Activated naive CD8-positive, alpha-beta T cell (primary cell): ENCODE data around the gene MIA2.

ENCODE experiments used
- H3K27ac Mint-ChIP-seq: one replicate; pipeline ENCODE4 v1.8.0; 2021; ENCODE audit warnings: mixed read lengths
- H3K27me3 Mint-ChIP-seq: one replicate; pipeline ENCODE4 v1.8.0; 2021; ENCODE audit warnings: mixed read lengths
- H3K36me3 Mint-ChIP-seq: one replicate; pipeline ENCODE4 v1.8.0; 2021; ENCODE audit warnings: mixed read lengths
- H3K4me1 Mint-ChIP-seq: one replicate; pipeline ENCODE4 v1.8.0; 2021; ENCODE audit warnings: low read depth, mixed read lengths
- H3K4me3 Mint-ChIP-seq: one replicate; pipeline ENCODE4 v1.8.0; 2021; ENCODE audit warnings: mild to moderate bottlenecking, mixed read lengths
- H3K9me3 Mint-ChIP-seq: one replicate; pipeline ENCODE4 v1.8.0; 2021; ENCODE audit warnings: low read depth, mixed read lengths

MIA2 gene

DNA sequence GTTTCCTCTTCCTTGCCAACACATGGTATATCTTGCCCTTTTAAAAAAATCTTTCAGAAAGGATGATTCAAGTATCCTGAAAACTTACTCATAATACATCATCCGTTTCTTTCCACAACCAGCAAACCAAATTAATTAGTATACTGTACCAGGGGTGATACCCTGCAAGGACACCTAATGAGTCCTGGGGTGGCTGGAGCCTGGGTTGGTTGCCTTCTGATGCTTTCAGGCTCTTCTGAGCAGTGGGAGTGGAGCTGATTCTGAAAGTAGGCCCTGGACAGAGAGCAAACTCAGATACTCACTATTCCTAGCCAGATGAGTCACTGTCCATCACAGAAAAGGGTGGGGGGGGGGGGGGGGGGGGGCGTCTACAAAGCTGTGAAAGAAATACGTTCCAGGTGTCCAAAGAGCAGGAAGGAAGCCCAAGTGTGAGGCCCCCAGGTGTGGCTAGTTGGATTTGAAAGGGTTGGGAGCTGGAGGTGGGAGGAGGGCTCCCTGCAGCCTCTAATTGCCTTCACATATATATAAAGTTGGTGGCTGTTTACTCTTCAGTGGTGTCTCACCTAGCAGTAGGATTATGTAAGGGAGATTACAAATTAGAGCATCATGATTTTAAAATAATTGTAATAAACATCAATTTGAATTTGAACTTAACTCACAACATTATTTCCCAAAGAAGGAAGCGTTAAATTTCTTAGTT, 162.0 kb downstream of the MIA2 start:
- no peak overlapping the region for H3K4me3 Mint-ChIP-seq
- no peaks in the 10 kb centered on the region for H3K27me3 Mint-ChIP-seq
- peaks cover 4% of the 10 kb centered on the region for H3K4me1 Mint-ChIP-seq
- peak overlapping the region; percentile 75 for H3K27ac Mint-ChIP-seq
- H3K36me3 Mint-ChIP-seq = peaks cover 5% of the 10 kb centered on the region
- no peaks in the 10 kb centered on the region for H3K9me3 Mint-ChIP-seq

DNA sequence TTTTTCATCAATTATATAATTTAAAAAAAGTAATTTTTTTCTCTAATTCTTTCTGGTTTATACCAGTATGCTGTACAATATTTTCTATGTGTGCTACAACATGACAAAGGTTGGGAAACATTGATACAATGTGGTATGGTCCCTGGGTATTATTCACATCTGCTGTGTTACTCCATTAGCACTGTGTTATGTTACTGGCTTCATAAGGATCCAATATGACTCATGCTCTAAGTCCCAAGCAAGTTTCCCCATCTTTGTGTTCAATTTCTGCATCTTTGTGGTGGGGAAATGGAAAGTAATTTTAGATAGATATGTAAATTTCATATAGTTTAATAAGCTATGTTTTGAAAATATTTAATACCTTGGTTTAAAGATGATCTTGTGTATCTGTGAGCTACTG, 162.7 kb downstream of the MIA2 start:
- Mint-ChIP-seq H3K4me3 (no peak overlapping the region), H3K27ac (peak overlapping the region; percentile 42), H3K27me3 (no peaks in the 10 kb centered on the region), H3K9me3 (no peaks in the 10 kb centered on the region), H3K36me3 (peaks cover 5% of the 10 kb centered on the region), H3K4me1 (peaks cover 4% of the 10 kb centered on the region)

DNA sequence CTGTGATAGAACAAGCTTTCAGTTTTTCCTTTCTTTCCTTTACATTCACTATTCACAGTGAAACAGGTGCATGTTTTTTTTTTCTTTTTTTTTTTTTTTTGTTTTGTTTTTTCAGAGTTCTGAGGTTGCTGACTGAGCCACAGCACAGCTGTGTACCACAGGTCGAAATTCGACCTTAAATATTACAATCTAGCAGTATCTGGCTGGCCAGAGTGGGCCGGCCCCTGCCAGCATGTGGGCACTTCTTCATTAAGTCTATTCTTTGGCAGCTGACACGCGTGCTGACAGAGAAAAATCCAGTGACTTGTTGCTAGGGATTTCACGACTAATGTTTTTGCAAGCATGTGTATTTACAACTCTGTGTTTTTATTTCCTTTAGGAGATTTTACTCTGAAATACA, 164.7 kb downstream of the MIA2 start:
- Mint-ChIP-seq H3K27ac (no peak overlapping the region), H3K36me3 (peaks cover 5% of the 10 kb centered on the region), H3K9me3 (no peaks in the 10 kb centered on the region), H3K27me3 (no peaks in the 10 kb centered on the region), H3K4me3 (no peak overlapping the region), H3K4me1 (peaks cover 7% of the 10 kb centered on the region)

DNA sequence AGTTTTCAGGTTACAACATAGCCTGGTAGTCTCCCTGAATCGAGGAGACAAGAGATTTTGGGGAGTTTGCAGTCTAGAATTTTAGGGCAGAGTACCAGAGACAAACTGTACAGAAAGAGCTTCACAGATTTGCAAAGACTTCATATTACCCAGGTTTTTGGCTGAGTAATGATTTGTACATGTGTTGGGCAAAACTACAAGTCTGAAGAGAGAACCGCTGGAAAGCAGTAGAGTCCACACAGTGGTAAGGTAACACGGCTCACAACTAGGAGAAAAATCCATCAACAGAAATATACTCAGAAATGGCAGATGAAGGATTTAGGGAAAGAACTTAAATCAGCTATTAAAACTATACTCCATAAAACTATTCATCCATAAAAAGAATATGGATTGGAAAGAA, 172.8 kb downstream of the MIA2 start:
- no peak overlapping the region for H3K4me3 Mint-ChIP-seq
- no peaks in the 10 kb centered on the region for H3K27me3 Mint-ChIP-seq
- H3K9me3 Mint-ChIP-seq = peaks cover 12% of the 10 kb centered on the region
- peaks cover 20% of the 10 kb centered on the region for H3K36me3 Mint-ChIP-seq
- H3K4me1 Mint-ChIP-seq = peaks cover 31% of the 10 kb centered on the region
- peak overlapping the region; percentile 18 for H3K27ac Mint-ChIP-seq

DNA sequence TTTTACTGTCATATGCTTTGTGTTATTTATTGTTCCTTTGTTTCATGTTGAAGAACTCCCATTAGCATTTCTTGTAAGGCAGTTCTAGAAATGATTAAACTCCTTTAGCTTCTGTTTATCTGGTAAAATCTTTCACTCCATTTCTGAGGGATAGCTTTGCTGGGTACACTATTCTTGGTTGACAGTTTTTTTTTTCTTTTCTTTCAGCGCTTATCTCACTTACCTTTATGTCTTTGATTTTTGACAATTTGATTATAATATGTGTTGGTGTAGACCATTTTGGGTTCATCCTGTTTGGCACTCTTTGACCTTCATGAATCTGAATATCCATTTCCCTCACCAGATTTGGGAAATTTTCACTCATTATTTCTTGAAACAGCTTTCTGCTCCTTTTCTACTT, 182.4 kb downstream of the MIA2 start:
- peaks cover 20% of the 10 kb centered on the region for H3K4me1 Mint-ChIP-seq
- no peaks in the 10 kb centered on the region for H3K27me3 Mint-ChIP-seq
- no peak overlapping the region for H3K27ac Mint-ChIP-seq
- no peak overlapping the region for H3K4me3 Mint-ChIP-seq
- peaks cover 31% of the 10 kb centered on the region for H3K36me3 Mint-ChIP-seq
- H3K9me3 Mint-ChIP-seq = peaks cover 6% of the 10 kb centered on the region

DNA sequence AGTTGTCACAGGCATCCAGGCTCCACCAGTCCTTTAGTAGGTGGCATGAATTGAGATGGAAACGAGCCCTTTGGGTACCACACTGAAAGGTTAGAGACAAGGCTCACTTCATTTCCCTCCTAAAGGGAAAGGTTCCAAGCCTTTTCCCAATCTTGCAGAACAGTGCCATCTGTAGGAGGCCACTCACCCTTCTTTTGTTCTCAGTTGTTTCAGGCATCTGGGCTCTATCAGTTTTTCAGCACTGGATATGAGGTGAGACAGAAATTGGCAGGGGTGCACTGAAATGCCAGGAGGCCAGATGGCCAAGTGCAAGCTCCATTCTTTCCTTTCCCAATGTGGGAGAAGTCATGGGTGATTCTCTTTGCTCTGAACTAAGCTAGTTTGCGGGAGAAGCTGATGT, 183.3 kb downstream of the MIA2 start:
- peaks cover 33% of the 10 kb centered on the region for H3K36me3 Mint-ChIP-seq
- H3K27ac Mint-ChIP-seq = no peak overlapping the region
- H3K9me3 Mint-ChIP-seq = peaks cover 6% of the 10 kb centered on the region
- H3K4me3 Mint-ChIP-seq = no peak overlapping the region
- H3K4me1 Mint-ChIP-seq = peaks cover 28% of the 10 kb centered on the region
- H3K27me3 Mint-ChIP-seq = no peaks in the 10 kb centered on the region

DNA sequence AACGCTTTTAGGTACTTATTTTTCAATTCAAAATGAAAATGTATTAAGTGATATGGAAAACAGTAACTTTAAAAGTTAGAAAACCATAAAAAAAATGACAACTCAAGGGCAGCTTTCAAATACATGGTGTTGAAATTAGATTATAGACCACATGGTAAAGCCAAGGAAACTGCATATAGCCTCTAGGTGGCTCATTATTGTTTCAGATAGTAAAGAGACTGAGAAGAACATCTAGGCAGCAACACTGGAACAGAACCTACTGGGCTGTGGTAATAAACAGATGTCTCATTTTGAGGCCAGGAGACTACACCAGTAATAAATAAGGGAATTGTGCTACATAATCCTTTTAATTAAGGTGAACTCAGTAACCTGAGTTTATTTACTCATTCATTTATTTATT, 185.6 kb downstream of the MIA2 start:
- Mint-ChIP-seq H3K4me3 (no peak overlapping the region), H3K9me3 (peaks cover 3% of the 10 kb centered on the region), H3K27ac (peak overlapping the region; percentile 22), H3K27me3 (no peaks in the 10 kb centered on the region), H3K4me1 (peaks cover 45% of the 10 kb centered on the region), H3K36me3 (peaks cover 32% of the 10 kb centered on the region)

DNA sequence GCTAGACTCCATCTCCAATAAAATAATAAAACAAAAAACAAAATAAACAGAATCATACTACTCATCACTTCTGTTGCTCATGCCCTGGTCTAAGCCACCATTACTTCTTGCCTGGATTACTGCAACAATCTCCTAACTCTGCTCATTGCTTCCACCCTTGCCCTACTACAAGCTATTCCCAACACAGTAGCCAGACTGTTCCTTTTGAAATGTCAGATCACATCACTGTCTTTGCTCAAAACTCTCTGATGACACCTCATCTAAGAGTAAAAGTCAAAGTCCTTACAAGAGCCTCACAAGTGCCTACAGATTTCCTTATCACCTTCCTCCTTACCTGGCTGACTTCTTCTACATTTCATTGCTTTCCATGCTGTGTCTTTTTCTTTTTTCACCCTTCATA, 188.5 kb downstream of the MIA2 start:
- Mint-ChIP-seq H3K27me3 (no peaks in the 10 kb centered on the region), H3K36me3 (peaks cover 20% of the 10 kb centered on the region), H3K9me3 (peaks cover 3% of the 10 kb centered on the region), H3K4me3 (peak overlapping the region; percentile 1), H3K4me1 (peaks cover 62% of the 10 kb centered on the region), H3K27ac (peak overlapping the region; percentile 13)

DNA sequence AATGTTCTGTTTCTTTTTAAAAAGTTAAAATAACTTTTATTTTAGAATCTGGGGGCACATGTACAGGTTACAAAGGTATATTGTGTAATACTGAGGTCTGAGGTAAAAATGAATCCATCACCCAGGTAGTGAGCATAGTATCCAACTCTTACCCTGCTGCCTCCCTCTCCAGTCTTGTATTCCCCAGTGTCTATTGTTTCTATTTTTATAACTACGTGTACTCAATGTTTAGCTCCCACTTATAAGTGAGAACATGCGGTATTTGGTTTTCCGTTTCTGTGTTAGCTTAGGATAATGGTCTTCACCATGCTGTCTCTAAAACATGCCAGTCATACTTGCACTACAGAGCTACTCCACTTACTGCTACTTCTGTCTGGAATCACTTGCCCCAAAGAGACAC, 190.1 kb downstream of the MIA2 start:
- H3K36me3 Mint-ChIP-seq = peaks cover 19% of the 10 kb centered on the region
- H3K4me3 Mint-ChIP-seq = no peak overlapping the region
- no peaks in the 10 kb centered on the region for H3K27me3 Mint-ChIP-seq
- peaks cover 3% of the 10 kb centered on the region for H3K9me3 Mint-ChIP-seq
- H3K4me1 Mint-ChIP-seq = peaks cover 75% of the 10 kb centered on the region
- H3K27ac Mint-ChIP-seq = peak overlapping the region; percentile 85

DNA sequence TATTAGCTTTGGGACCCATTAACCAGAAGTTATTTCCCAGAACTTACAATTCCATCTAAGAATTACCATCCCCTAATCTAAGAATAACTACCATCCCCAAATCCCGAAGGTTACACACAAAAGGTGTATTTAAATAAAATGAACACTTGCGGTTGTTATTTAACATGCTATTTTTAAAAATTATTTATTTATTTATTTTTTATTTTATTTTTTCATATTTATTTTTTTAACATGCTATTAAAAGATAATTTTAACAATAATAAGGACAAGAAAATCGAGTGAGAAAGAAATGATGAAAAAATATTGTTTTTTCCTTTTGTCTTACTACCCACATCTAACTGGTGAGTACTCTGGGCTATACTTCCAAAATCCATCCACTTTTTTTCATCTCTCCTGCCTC, 192.2 kb downstream of the MIA2 start:
- H3K9me3 Mint-ChIP-seq = no peaks in the 10 kb centered on the region
- peak overlapping the region; percentile 47 for H3K27ac Mint-ChIP-seq
- peaks cover 8% of the 10 kb centered on the region for H3K36me3 Mint-ChIP-seq
- H3K27me3 Mint-ChIP-seq = no peaks in the 10 kb centered on the region
- H3K4me1 Mint-ChIP-seq = peaks cover 84% of the 10 kb centered on the region
- H3K4me3 Mint-ChIP-seq = no peak overlapping the region

DNA sequence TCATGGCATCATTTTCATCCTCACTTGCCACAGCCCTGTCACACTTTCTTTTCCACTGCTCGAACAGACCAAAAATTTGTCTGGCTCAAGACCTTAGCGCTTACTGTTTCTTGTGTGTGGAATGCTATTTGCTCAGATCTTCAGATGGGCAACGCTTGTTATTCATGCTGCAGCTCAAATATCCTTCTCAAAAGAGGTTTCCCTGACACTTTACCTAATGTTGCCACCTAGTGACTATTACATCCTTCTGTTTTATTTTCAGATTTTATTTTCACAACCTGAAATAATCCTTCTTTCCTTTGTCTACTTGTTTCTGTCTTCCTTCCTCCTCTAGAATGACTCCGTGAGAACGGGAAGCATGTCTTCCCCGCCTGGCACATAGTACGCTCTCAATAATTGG, 192.9 kb downstream of the MIA2 start:
- H3K9me3 Mint-ChIP-seq = no peaks in the 10 kb centered on the region
- no peaks in the 10 kb centered on the region for H3K27me3 Mint-ChIP-seq
- H3K27ac Mint-ChIP-seq = peak overlapping the region; percentile 47
- H3K4me3 Mint-ChIP-seq = peak overlapping the region; percentile 62
- peaks cover 80% of the 10 kb centered on the region for H3K4me1 Mint-ChIP-seq
- peaks cover 4% of the 10 kb centered on the region for H3K36me3 Mint-ChIP-seq

DNA sequence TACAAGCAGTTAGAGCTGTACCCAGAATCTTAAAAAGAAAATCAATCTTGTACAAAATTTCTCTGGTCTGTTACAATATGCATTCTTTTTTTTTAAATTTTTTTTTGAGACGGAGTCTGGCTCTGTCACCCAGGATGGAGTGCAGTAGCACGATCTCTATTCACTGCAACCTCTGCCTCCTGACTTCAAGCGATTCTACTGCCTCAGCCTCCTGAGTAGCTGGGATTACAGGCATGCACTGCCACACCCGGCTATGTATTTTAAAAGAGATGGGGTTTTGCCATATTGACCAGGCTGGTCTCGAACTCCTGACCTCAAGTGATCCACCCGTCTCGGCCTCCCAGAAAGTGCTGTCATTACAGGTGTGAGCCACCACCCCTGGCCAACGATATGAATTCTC, 194.4 kb downstream of the MIA2 start:
- H3K36me3 Mint-ChIP-seq = no peaks in the 10 kb centered on the region
- H3K27me3 Mint-ChIP-seq = no peaks in the 10 kb centered on the region
- H3K4me3 Mint-ChIP-seq = peak overlapping the region; percentile 99
- H3K4me1 Mint-ChIP-seq = peaks cover 71% of the 10 kb centered on the region
- H3K27ac Mint-ChIP-seq = no peak overlapping the region
- H3K9me3 Mint-ChIP-seq = no peaks in the 10 kb centered on the region

DNA sequence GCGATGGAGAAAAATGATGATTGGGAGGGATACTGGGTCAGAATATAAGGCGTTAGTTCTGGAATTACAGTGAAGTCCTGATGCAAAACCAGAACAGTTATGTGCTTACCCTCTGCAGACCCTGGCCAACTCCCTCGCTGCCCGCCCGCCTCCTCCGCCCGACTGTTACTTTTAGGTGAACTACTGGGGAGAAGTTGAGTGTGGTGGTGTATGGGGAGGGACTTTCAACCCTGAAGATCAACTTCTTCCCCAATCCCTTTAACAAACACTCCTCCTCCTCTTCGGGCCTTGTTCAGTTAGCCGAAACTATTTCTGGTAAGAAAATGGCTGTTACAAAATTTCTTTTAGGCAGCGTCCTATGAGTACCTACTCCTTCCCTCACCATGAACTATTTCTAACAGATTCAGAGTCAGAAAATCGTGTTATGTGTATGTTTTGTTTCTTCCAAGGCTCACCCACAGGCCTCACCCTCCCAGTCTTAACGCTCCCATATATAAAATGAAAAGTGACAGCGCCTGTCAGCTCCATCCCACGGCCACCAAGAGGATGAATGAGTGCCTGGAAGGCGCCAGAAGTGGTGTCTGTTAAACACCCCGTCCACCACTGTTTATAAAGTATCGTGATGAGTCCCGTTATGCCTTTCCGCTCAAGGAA, 197.2 kb downstream of the MIA2 start:
- peak overlapping the region; percentile 93 for H3K27ac Mint-ChIP-seq
- H3K4me1 Mint-ChIP-seq = peaks cover 57% of the 10 kb centered on the region
- H3K36me3 Mint-ChIP-seq = no peaks in the 10 kb centered on the region
- H3K9me3 Mint-ChIP-seq = no peaks in the 10 kb centered on the region
- no peaks in the 10 kb centered on the region for H3K27me3 Mint-ChIP-seq
- peak overlapping the region; percentile 99 for H3K4me3 Mint-ChIP-seq

DNA sequence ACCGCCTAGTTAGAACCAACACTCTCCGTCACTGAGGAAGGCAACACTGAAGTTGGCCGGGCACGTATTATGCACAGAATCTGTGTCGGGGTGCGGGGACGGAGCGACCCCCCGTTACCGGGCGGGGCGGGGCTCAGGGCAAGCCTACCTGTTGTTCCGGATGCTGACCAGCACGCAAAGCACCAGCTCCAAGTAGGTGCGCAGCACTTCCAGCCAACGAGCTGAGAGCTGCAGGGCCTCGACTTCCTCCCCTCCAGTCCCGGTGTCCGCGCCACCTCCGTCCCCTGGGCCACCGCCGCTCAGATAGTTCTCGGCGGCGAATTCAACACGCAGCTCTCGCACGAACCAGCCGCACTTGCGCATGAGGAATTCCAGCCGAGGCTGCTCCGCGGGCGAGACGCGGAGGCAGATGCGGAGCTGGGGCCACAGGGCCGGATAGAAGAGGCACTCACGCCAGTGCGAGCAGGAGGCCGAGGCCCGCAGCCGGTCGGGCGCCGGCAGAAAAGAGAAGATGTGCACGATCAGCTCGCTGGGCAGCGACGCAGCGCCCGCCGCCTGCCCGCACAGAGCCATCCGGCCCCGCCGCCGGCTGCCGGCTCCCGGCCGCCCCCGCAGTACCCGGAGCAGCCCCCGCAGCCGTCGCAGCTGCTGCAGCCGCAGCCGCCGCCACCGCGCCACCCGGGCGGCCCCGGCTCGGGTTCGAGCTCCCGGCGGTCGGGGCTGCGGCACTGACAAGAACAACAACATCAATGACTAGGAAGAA, 197.9 kb downstream of the MIA2 start:
- Mint-ChIP-seq H3K27ac (peak overlapping the region; percentile 100), H3K36me3 (no peaks in the 10 kb centered on the region), H3K27me3 (no peaks in the 10 kb centered on the region), H3K4me3 (peak overlapping the region; percentile 99), H3K4me1 (peaks cover 51% of the 10 kb centered on the region), H3K9me3 (no peaks in the 10 kb centered on the region)

DNA sequence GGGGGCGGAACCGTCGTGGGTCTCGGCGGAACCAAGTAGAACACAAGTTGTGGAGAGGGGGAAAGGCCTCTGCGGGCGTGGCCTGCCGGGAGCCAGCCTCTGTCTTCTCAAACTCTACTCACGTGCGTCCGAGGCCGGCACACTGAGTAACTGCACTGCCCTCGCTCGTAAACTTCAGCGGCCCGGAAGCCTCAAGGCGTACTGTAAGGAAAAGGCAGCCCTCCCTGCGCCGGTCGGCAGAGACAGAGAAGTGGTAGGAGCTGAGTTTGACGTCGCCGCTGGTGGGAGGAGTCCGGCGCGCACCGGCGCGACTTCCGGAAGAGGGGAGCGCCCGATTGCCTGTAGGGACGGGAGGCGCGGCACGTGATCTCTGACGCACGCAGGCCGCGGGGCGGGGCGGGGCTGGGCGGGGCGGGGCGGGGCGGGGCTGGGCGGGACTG, 198.5 kb downstream of the MIA2 start, which contains the start of gene FBXO33:
Gene FBXO33 (minus strand): TSS at position 255 of the 440 bp plus-strand sequence. CDS start 271 bp downstream, outside the sequence.
- Mint-ChIP-seq H3K4me1 (peaks cover 45% of the 10 kb centered on the region), H3K27me3 (no peaks in the 10 kb centered on the region), H3K27ac (peak within 1 kb of the TSS; percentile 100), H3K9me3 (no peaks in the 10 kb centered on the region), H3K4me3 (peak within 1 kb of the TSS; percentile 99), H3K36me3 (no peaks in the 10 kb centered on the region)
